Skeletal muscle satellite cell (primary cell): ENCODE results near the gene IGFBP7.

ENCODE experiments used
- H3K27me3 ChIP-seq: 2 replicates; pipeline ENCODE4 v1.7.0; 2013; ENCODE audit warnings: low read length; ENCODE audit not compliant: control insufficient read depth, insufficient read depth
- H3K36me3 ChIP-seq: 2 replicates; pipeline ENCODE4 v1.7.0; 2013; ENCODE audit warnings: mild to moderate bottlenecking, control low read depth, low read length; ENCODE audit not compliant: insufficient read depth
- H3K4me1 ChIP-seq: 2 replicates; pipeline ENCODE4 v1.7.0; 2013; ENCODE audit warnings: low read length; ENCODE audit not compliant: control insufficient read depth, insufficient read depth
- H3K4me2 ChIP-seq: 2 replicates; pipeline ENCODE4 v1.7.0; 2013; ENCODE audit warnings: mild to moderate bottlenecking, low read length
- H3K4me3 ChIP-seq: 2 replicates; pipeline ENCODE4 v1.7.0; 2013; ENCODE audit warnings: low read length
- H3K9ac ChIP-seq: 2 replicates; pipeline ENCODE4 v1.7.0; 2013; ENCODE audit warnings: mild to moderate bottlenecking, low read depth, low read length, moderate library complexity
- H3K9me3 ChIP-seq: replicated peaks from 2 replicates; pipeline ENCODE4 v1.7.0; 2013; ENCODE audit warnings: mild to moderate bottlenecking, control low read depth, low read length

The IGFBP7 gene

DNA sequence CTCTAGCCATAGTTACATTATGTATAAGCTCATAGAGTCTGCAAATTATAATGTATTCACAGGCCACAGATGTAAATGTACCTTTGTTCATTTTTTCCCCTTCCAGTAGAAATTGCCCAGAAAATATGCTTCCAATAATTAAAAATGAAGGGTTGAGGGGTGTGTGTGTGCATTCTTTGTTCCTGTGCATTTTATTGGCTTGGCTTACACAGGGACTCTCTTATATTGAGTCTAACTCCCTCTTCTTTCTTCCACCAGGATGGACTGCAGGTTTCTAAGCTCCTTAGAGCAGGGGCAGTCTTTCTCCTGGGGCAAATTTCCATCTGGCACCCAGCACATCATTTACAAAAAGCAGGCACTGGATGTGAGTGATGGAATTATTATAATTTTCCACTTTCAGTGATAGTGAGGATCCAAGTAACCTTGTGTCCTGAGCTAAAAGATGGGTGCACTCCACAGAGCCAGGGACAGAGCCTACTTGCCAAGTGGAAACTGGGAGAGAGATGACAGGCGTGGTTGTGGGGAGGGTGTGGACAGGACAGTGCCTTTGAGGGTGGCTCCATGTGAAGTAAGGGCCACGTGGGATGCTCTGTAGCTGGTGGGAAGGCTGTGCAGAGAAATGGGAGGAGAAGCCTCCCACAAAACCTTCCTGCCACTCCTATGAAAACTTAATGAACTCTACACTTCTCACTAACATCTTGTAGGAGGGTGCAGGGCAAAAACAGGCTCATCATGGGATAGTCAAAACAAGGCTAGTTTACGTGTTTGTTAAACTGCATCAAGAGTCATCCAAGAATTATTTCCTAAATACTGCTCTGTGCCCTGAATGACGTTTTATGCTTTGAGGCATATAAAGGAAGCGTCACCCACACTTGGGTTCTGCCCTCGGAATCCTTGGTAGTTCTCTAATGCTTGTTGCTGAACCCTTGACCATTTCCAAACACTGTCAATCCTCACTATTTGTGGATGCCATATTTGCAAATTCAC, 16.0 kb downstream of the IGFBP7 start:
- Histone ChIP-seq H3K9ac (peak overlapping the region; percentile 31), H3K36me3 (peaks cover 19% of the 10 kb centered on the region), H3K9me3 (no peaks in the 10 kb centered on the region), H3K27me3 (no peaks in the 10 kb centered on the region), H3K4me2 (peak overlapping the region; percentile 12), H3K4me3 (no peak overlapping the region), H3K4me1 (peaks cover 45% of the 10 kb centered on the region)

DNA sequence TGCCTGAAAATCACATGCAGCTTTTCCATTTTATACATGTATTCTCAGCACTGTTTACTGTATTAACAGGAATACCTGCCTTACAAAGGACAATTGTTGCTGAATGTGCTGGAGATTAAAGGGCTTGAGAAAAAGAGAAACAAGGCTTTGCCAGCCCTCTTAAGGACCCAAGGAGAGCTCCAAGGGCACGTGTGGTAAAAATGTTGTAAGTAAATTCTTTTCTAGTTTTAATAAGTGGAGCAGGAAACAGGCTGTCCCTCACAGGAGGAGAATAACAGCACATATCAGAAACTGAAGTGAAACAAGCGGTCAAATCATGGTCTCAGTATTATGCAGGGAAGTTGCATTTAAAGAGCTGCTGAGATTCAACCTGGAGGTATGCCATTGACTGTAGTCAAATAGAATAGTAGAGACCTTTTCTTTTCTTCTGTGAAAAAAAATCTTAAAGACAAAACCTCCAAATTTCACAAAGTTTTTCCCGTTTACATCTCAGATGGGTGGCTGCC, 18.5 kb downstream of the IGFBP7 start:
- H3K4me1 ChIP-seq, result peaks cover 31% of the 10 kb centered on the region
- H3K9me3 ChIP-seq, result no peaks in the 10 kb centered on the region
- no peaks in the 10 kb centered on the region for H3K27me3 ChIP-seq
- no peak overlapping the region for H3K4me3 ChIP-seq
- no peak overlapping the region for H3K9ac ChIP-seq
- peaks cover 12% of the 10 kb centered on the region for H3K36me3 ChIP-seq
- no peak overlapping the region for H3K4me2 ChIP-seq

DNA sequence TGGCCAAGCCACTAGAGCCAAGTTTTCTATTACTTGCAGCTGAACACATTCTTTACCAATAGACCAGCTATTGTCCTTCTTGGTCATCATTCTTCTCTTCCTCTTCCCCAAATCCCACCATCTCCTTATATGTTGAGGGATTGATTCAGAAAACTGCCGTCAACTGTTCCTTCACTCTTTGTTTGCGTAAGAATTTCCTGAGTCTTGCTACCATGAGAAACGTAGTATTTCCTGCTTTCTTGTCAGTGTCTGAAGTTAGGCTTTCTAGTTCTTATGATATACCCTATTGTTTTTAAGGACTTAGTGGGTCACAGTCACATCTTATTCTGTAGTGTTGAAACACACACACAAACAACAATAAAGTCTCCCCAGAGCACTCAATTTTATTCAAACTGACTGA, 20.1 kb downstream of the IGFBP7 start:
- Histone ChIP-seq H3K36me3 (peaks cover 5% of the 10 kb centered on the region), H3K4me3 (no peak overlapping the region), H3K9me3 (no peaks in the 10 kb centered on the region), H3K9ac (no peak overlapping the region), H3K4me2 (no peak overlapping the region), H3K27me3 (no peaks in the 10 kb centered on the region), H3K4me1 (peaks cover 16% of the 10 kb centered on the region)

DNA sequence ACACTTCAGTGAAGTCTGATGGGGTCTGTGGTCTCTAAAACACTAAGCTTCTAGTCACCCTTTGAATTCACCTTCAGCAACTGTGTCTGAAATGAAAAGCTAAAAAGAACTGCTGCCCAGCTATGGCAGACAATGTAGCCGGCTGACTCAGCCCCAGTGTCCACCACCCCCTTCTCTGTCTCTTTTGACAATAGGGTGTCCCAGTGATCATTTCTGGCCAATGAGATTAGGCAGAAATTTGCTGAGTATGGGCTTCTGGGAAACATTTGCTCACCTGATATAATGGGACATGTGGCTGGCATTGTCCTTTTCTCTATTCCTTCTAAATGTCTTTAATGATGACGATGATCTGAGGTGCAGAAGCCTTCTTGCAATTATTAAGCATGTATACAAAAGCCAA, 20.6 kb downstream of the IGFBP7 start:
- H3K9me3 ChIP-seq, result no peaks in the 10 kb centered on the region
- peaks cover 10% of the 10 kb centered on the region for H3K4me1 ChIP-seq
- H3K4me2 ChIP-seq, result no peak overlapping the region
- peaks cover 5% of the 10 kb centered on the region for H3K36me3 ChIP-seq
- no peak overlapping the region for H3K9ac ChIP-seq
- no peaks in the 10 kb centered on the region for H3K27me3 ChIP-seq
- no peak overlapping the region for H3K4me3 ChIP-seq

DNA sequence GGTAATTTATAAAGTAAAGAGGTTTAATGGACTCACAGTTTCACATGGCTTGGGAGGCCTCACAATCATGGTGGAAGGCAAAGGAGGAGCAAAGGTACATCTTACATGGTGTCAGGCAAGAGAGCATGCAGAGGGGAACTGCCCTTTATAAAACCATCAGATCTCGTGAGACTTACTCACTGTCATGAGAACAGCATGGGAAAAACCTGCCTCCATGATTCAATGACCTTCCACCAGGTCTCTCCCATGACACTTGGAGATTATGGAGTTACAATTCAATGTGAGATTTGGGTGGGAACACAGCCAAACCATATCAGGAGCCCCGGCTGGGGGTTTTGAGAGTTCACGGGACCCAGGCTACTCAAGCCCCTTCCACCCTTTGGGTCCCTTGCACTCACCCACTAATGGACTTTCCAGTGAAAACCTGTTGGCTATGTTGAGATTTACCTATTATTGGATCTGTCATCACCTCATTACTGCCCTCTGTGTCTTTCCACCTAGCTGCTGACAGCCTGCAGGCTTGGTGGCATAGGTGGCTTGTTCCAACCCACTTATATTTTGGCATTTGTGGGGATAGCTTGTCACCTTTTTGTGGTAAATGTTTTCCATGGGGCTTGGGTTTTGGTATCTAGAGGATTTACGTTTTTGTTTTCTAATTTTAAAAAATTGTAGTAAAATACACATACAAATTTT, 24.0 kb downstream of the IGFBP7 start:
- Histone ChIP-seq H3K4me1 (peaks cover 25% of the 10 kb centered on the region), H3K4me3 (no peak overlapping the region), H3K9me3 (no peaks in the 10 kb centered on the region), H3K9ac (no peak overlapping the region), H3K4me2 (no peak overlapping the region), H3K36me3 (peaks cover 8% of the 10 kb centered on the region), H3K27me3 (no peaks in the 10 kb centered on the region)

DNA sequence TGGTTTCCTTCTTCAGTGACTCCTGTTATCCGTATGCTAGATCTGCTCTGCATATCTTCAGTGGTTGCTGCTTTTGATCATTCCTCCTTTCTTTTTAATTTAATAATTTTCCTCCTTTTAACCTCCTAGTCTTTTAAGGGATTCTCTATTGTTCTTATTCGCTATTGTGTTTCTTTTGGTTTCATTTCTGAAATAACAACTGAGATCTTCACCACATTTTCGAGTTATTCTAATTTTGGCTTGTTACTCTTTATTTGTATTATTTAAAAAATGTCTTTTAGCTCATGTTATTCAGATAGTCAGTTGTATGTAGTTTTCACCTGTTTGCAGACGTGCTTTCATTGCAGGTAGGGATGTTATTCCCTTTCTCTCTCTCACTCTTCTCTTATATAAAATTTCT, 24.9 kb downstream of the IGFBP7 start:
- Histone ChIP-seq H3K4me3 (no peak overlapping the region), H3K9ac (no peak overlapping the region), H3K27me3 (no peaks in the 10 kb centered on the region), H3K4me2 (no peak overlapping the region), H3K4me1 (peaks cover 34% of the 10 kb centered on the region), H3K9me3 (no peaks in the 10 kb centered on the region), H3K36me3 (peaks cover 5% of the 10 kb centered on the region)

DNA sequence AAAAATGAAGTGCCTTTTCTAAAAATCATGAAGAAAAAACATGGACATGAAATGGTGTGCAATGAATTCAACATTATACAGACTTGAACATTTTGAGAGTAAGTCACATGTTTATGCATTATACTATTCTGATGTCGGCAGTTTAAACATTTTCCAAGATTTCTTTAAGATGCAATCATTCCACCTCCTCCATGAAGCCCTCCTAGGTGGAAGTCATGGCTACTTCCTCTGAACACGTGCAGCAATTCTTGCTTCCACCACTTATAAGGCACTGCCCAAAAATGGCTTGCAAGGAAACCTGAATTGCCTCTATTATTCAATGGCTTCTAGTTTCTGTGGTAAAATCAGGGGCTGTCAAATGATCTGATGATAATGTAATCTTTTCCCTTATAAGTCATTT, 25.8 kb downstream of the IGFBP7 start:
- Histone ChIP-seq H3K4me1 (peaks cover 43% of the 10 kb centered on the region), H3K9ac (no peak overlapping the region), H3K27me3 (no peaks in the 10 kb centered on the region), H3K36me3 (peaks cover 5% of the 10 kb centered on the region), H3K9me3 (no peaks in the 10 kb centered on the region), H3K4me3 (no peak overlapping the region), H3K4me2 (no peak overlapping the region)

DNA sequence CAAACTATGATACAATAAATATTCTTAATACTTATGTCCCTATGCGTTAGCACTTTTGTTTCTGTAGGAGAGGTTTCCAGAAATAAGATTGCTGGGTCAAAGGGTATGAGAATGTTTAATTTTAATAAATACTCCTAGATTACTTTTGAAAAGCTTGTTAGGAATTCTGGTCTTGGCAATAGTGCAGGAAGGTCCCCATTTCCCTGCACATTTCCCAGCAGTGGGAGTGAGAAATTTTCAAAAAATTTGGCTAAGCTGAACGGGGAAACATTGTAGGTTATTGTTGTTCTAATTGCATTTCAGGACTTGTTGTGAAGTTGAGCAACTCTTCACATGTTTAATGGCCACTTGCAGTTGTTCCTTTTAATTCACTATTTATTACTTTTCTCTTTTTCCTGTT, 27.1 kb downstream of the IGFBP7 start:
- peaks cover 8% of the 10 kb centered on the region for H3K36me3 ChIP-seq
- H3K9me3 ChIP-seq, result no peaks in the 10 kb centered on the region
- peak overlapping the region; percentile 24 for H3K9ac ChIP-seq
- H3K4me3 ChIP-seq, result no peak overlapping the region
- no peak overlapping the region for H3K4me2 ChIP-seq
- peaks cover 55% of the 10 kb centered on the region for H3K4me1 ChIP-seq
- H3K27me3 ChIP-seq, result no peaks in the 10 kb centered on the region

DNA sequence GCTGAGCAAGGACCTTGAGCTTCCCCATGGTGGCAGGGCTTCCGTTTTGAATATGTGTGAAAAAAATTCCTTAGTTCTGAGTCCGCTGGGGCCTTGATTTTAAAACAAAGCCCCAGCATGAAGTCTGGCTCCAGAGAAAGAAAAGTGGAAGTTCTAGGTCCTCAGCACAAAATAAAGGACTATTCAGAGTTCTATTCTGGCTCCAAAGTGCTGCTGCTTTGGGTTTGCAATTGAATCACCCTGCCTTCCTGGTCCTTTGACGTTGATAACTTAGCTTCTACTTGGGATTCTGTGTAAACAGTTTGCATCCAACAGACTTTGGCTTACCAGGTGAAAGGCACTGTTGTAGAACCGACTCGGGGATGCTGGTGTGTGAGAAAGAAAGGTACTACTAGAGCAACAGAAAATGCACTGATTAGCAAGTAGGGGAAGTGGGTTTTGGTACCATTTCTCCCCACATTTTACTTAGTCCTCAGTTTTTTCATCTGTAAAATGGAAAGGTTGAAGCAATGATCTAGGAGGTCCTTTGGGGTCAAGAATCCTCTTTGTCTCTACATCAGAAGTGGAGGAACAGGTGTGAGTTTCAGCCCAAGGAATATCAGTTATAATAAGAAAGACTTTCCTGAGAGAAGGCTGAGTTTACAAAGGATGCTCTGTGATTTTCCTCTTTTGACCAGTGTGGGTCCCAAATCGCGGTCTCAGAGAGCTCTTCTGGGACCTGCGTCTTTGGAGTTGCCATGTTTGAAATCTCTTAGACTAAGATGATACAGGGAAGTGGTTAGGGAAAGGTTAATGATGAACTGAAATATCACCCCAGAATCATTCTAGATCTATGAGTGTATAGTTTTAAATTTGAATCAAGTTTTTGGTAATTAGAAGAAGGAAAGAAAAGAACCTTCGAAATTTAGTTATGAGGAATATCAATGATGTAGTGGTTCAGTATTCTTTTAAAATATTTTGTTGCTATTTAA, 28.2 kb downstream of the IGFBP7 start:
- Histone ChIP-seq H3K27me3 (no peaks in the 10 kb centered on the region), H3K9ac (peak overlapping the region; percentile 76), H3K4me2 (peak overlapping the region; percentile 19), H3K4me3 (no peak overlapping the region), H3K36me3 (peaks cover 8% of the 10 kb centered on the region), H3K9me3 (no peaks in the 10 kb centered on the region), H3K4me1 (peaks cover 66% of the 10 kb centered on the region)

DNA sequence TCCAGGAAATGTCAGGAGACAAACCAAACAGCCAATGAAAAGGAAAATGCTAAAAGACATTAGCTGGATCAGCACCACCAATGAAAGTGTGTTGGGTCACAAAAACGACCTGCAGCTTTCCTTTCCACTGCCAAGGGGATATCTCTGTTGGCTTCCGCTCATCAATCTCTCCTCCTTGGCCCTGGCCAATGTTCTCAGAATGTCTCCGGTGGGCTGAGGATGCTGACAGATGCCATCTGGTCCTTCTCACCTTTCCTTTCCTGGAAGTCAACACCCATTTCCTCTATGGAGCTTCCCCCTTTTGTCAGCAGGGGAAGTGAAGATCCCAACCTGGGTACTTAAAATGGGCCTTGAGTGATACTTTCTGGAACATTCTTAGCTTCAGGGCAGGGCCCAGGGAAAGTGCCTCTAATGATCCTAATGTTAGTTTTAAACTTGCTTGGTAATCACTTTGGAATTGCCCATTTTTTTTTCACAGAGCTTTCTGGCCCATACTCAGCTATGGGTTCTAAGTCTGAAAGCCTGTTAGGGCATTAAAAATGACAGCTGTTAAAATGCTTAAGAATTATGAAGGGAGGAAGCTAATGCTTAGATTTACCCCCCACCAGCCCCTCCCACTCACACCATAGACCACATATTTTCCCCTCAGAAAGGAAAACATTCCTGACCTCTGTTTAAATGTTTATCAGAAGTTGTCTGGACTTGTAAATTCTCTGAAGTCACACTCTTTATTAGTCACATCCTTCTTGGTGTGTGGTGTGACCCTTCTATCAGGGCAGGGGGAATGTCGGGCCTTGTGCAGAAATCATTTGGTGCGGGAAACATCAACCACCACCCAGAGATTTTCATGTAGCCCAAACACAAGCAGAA, 29.2 kb downstream of the IGFBP7 start:
- Histone ChIP-seq H3K9me3 (no peaks in the 10 kb centered on the region), H3K9ac (peak overlapping the region; percentile 76), H3K4me3 (peak overlapping the region; percentile 5), H3K36me3 (peaks cover 14% of the 10 kb centered on the region), H3K27me3 (no peaks in the 10 kb centered on the region), H3K4me2 (peak overlapping the region; percentile 64), H3K4me1 (peaks cover 67% of the 10 kb centered on the region)
